Astrocyte (in vitro differentiated cells and primary cell): ENCODE results near the gene KCNK10. TPM values are rescaled to one million over a fixed set of nuclear protein-coding genes. Genes with fewer than 3 reads are reported as not detected.

Experiments
- DNase-seq: peaks from one replicate; pipeline ENCODE4 v3.0.0-alpha.2; 2010; ENCODE audit warnings: low read depth
- FAIRE-seq: peaks from 2 replicates; lab custom pipeline; 2011; peaks lifted over from hg19 to GRCh38; lab: Jason Lieb, UNC
- H2AFZ ChIP-seq: 2 replicates; pipeline ENCODE4 v1.6.0; 2012; ENCODE audit warnings: low read depth, low read length, inconsistent platforms
- H3K27ac ChIP-seq: 2 replicates; pipeline ENCODE4 v1.5.1; 2011; ENCODE audit warnings: low read depth, low read length, inconsistent platforms
- H3K27me3 ChIP-seq: 2 replicates; pipeline ENCODE4 v1.6.0; 2011; ENCODE audit warnings: low read length, inconsistent platforms; ENCODE audit not compliant: insufficient read depth
- H3K36me3 ChIP-seq: 2 replicates; pipeline ENCODE4 v1.5.1; 2011; ENCODE audit warnings: low read length, inconsistent platforms; ENCODE audit not compliant: insufficient read depth
- H3K4me1 ChIP-seq: 2 replicates; pipeline ENCODE4 v1.5.1; 2011; ENCODE audit warnings: low read length, inconsistent platforms; ENCODE audit not compliant: insufficient read depth
- H3K4me2 ChIP-seq: 2 replicates; pipeline ENCODE4 v1.6.0; 2012; ENCODE audit warnings: low read length, inconsistent platforms
- H3K4me3 ChIP-seq: 2 replicates; pipeline ENCODE4 v1.5.1; 2011; ENCODE audit warnings: low read depth, mild to moderate bottlenecking, low read length, inconsistent platforms; ENCODE audit not compliant: insufficient read depth
- H3K79me2 ChIP-seq: 2 replicates; pipeline ENCODE4 v1.6.0; 2012; ENCODE audit warnings: mild to moderate bottlenecking, low read length, inconsistent platforms; ENCODE audit not compliant: insufficient read depth
- H3K9ac ChIP-seq: 2 replicates; pipeline ENCODE4 v1.6.0; 2012; ENCODE audit warnings: mild to moderate bottlenecking, low read length, inconsistent platforms
- H3K9me3 ChIP-seq: 2 replicates; pipeline ENCODE4 v1.5.1; 2012; ENCODE audit warnings: low read depth, mild to moderate bottlenecking, low read length, inconsistent platforms; ENCODE audit not compliant: insufficient read depth
- H4K20me1 ChIP-seq: 2 replicates; pipeline ENCODE4 v1.6.0; 2012; ENCODE audit warnings: low read length, inconsistent platforms; ENCODE audit not compliant: insufficient read depth
- H3K27ac Mint-ChIP-seq: one replicate; pipeline ENCODE4 v1.8.0; 2021; ENCODE audit warnings: mild to moderate bottlenecking, mixed read lengths; ENCODE audit not compliant: unreplicated experiment
- H3K27me3 Mint-ChIP-seq: one replicate; pipeline ENCODE4 v1.8.0; 2021; ENCODE audit warnings: low read depth, mixed read lengths; ENCODE audit not compliant: unreplicated experiment
- H3K36me3 Mint-ChIP-seq: one replicate; pipeline ENCODE4 v1.8.0; 2021; ENCODE audit warnings: low read depth, mixed read lengths; ENCODE audit not compliant: unreplicated experiment
- H3K4me1 Mint-ChIP-seq: one replicate; pipeline ENCODE4 v1.8.0; 2021; ENCODE audit warnings: low read depth, mixed read lengths; ENCODE audit not compliant: unreplicated experiment
- H3K4me3 Mint-ChIP-seq: one replicate; pipeline ENCODE4 v1.8.0; 2021; ENCODE audit warnings: mild to moderate bottlenecking, moderate library complexity, mixed read lengths; ENCODE audit not compliant: unreplicated experiment
- H3K9me3 Mint-ChIP-seq: one replicate; pipeline ENCODE4 v1.8.0; 2021; ENCODE audit warnings: mild to moderate bottlenecking, mixed read lengths; ENCODE audit not compliant: unreplicated experiment
- CTCF ChIP-seq: IDR thresholded peaks from 2 replicates; pipeline ENCODE4 v1.5.1; 2011; ENCODE audit warnings: low read depth, mild to moderate bottlenecking, inconsistent platforms, low read length, moderate library complexity; ENCODE audit not compliant: insufficient read depth
- EZH2 ChIP-seq: IDR thresholded peaks from 2 replicates; pipeline ENCODE4 v1.6.1; 2012; ENCODE audit warnings: mild to moderate bottlenecking, low read length, inconsistent platforms; ENCODE audit not compliant: insufficient read depth
- total RNA-seq: library from RNA; stranded (reverse); gene quantifications from 2 replicates; pipeline ENCODE4 v1.2.1, GENCODE V29; 2021

KCNK10 gene
- total RNA-seq, 1 donor from 2014 or later: 0.14 TPM

- no peaks in the 10 kb centered on the region for H3K4me1 Mint-ChIP-seq
- H3K4me1 ChIP-seq: no peaks in the 10 kb centered on the region
- TF ChIP-seq CTCF (no peak), EZH2 (no peak)
Measured at GRCh38 chr14:88154926-88155325, 168.1 kb downstream of the KCNK10 start.

DNA sequence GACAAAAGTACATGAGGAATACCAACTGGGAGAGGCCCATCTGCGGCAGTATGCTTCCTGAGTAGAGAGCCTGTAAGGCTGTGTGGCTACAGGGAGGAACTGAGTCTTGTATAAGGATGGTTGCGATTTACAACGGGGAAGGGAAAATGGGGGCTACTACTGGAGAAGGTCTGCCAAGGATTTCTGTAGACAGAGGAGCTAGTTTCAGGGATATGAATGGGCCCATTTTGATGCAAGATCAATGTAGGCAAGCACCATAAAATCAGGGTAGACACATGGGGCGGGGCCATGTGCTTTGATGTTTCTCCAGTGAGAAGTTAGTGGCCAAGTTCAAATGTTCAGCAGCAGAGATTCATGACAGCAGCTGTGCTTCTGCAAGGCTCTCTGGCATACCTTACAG, 168.7 kb downstream of the KCNK10 start:
- Histone ChIP-seq H2AFZ (no peak overlapping the region), H3K4me3 (no peak overlapping the region), H3K9ac (no peak overlapping the region), H4K20me1 (no peaks in the 10 kb centered on the region), H3K9me3 (peaks cover 3% of the 10 kb centered on the region), H3K4me2 (no peak overlapping the region), H3K36me3 (no peaks in the 10 kb centered on the region), H3K27ac (no peak overlapping the region), H3K79me2 (no peaks in the 10 kb centered on the region), H3K27me3 (no peaks in the 10 kb centered on the region), H3K4me1 (no peaks in the 10 kb centered on the region)
- H3K4me1 Mint-ChIP-seq: no peaks in the 10 kb centered on the region
- FAIRE-seq (no peak), DNase-seq (no peak)
- TF ChIP-seq EZH2 (no peak), CTCF (no peak)
- H3K9me3 Mint-ChIP-seq: peaks cover 4% of the 10 kb centered on the region
- H3K36me3 Mint-ChIP-seq: no peaks in the 10 kb centered on the region
- H3K4me3 Mint-ChIP-seq: no peak overlapping the region
- no peaks in the 10 kb centered on the region for H3K27me3 Mint-ChIP-seq
- H3K27ac Mint-ChIP-seq: no peak overlapping the region

More at GRCh38 chr14:88154926-88155325, 168.1 kb downstream of the KCNK10 start:
- Histone ChIP-seq H3K36me3 (no peaks in the 10 kb centered on the region), H3K9ac (no peak overlapping the region), H3K4me3 (no peak overlapping the region), H3K27ac (no peak overlapping the region), H3K79me2 (no peaks in the 10 kb centered on the region), H2AFZ (no peak overlapping the region), H3K4me2 (no peak overlapping the region), H3K27me3 (no peaks in the 10 kb centered on the region), H3K9me3 (peaks cover 3% of the 10 kb centered on the region), H4K20me1 (no peaks in the 10 kb centered on the region)
- DNase-seq (no peak), FAIRE-seq (no peak)
- Mint-ChIP-seq H3K27me3 (peaks cover 4% of the 10 kb centered on the region), H3K36me3 (no peaks in the 10 kb centered on the region), H3K9me3 (peaks cover 5% of the 10 kb centered on the region), H3K4me3 (no peak overlapping the region), H3K27ac (no peak overlapping the region)

- H3K36me3 ChIP-seq: no peaks in the 10 kb centered on the region
- no peak for FAIRE-seq
- no peak for TF ChIP-seq EZH2
- TF ChIP-seq CTCF: no peak
- H3K27ac Mint-ChIP-seq: no peak overlapping the region
- H3K27me3 ChIP-seq: no peaks in the 10 kb centered on the region
- H2AFZ ChIP-seq: no peak overlapping the region
- H4K20me1 ChIP-seq: no peaks in the 10 kb centered on the region
- H3K9me3 Mint-ChIP-seq: no peaks in the 10 kb centered on the region
- no peaks in the 10 kb centered on the region for H3K4me1 Mint-ChIP-seq
- H3K79me2 ChIP-seq: no peaks in the 10 kb centered on the region
- peaks cover 22% of the 10 kb centered on the region for H3K27me3 Mint-ChIP-seq
- no peaks in the 10 kb centered on the region for H3K4me1 ChIP-seq
- no peak overlapping the region for H3K9ac ChIP-seq
- H3K27ac ChIP-seq: no peak overlapping the region
- H3K4me3 ChIP-seq: no peak overlapping the region
- no peak overlapping the region for H3K4me3 Mint-ChIP-seq
- DNase-seq: no peak
- no peaks in the 10 kb centered on the region for H3K9me3 ChIP-seq
- no peak overlapping the region for H3K4me2 ChIP-seq
- no peaks in the 10 kb centered on the region for H3K36me3 Mint-ChIP-seq
Measured at GRCh38 chr14:88146881-88147649, 176.0 kb downstream of the KCNK10 start.
